Activated naive CD8-positive, alpha-beta T cell treated with anti-CD3 and anti-CD28 coated beads, Interleukin-2, amount 50 U/mL, for 16 hours (primary cell): ENCODE data around the gene API5.
A peak's percentile ranks its signal among the peaks of the same experiment; 100 is the strongest.

Source experiments
- DNase-seq: peaks from one replicate; pipeline ENCODE4 v3.0.0-alpha.2; 2020; ENCODE audit warnings: low read depth, low spot score

Gene API5

GRCh38 chr11:43359422-43359818 lies 47.6 kb downstream of the API5 start:
- peak; percentile 4 for DNase-seq

- no peak for DNase-seq
These were observed 48.7 kb downstream of the API5 start for GRCh38 chr11:43360361-43361032.

- DNase-seq: no peak
These were observed 54.9 kb downstream of the API5 start for GRCh38 chr11:43366677-43367076.

- no peak for DNase-seq
These were observed 55.8 kb downstream of the API5 start for GRCh38 chr11:43367382-43368178.

- DNase-seq: no peak
These were observed 64.3 kb downstream of the API5 start for GRCh38 chr11:43376065-43376464.

GRCh38 chr11:43376594-43376993 lies 64.8 kb downstream of the API5 start:
- no peak for DNase-seq

- no peak for DNase-seq
These were observed 65.6 kb downstream of the API5 start for GRCh38 chr11:43377389-43377788.

- DNase-seq: no peak
These were observed 67.1 kb downstream of the API5 start for GRCh38 chr11:43378897-43379296.

GRCh38 chr11:43381802-43382201 lies 70.0 kb downstream of the API5 start:
- DNase-seq: no peak

GRCh38 chr11:43382614-43383013 lies 70.8 kb downstream of the API5 start:
- no peak for DNase-seq

GRCh38 chr11:43384393-43384792 lies 72.6 kb downstream of the API5 start:
- no peak for DNase-seq

GRCh38 chr11:43392713-43393112 lies 80.9 kb downstream of the API5 start:
- no peak for DNase-seq

GRCh38 chr11:43393765-43394355 lies 82.1 kb downstream of the API5 start:
- DNase-seq: no peak
